SU-DHL-6 (cell line): Measurements from ENCODE around the gene KRTAP10-4.

Source experiments
- H2AFZ ChIP-seq: fragments of 200-600 bp; sonication (generic); 2 replicates; pipeline ENCODE4 v1.6.1; 2014; ENCODE audit warnings: low read depth, mild to moderate bottlenecking, moderate library complexity, mixed read lengths, antibody characterized with exemption, low read length; ENCODE audit not compliant: severe bottlenecking
- H3F3A ChIP-seq: fragments of 200-600 bp; shearing (Covaris generic); 2 replicates; pipeline ENCODE4 v1.6.0; 2016; ENCODE audit warnings: antibody characterized with exemption, mild to moderate bottlenecking; ENCODE audit not compliant: insufficient read depth
- H3K27ac ChIP-seq: fragments of 200-600 bp; sonication (generic); 2 replicates; pipeline ENCODE4 v1.5.1; 2016; ENCODE audit warnings: low read depth, mild to moderate bottlenecking, low read length, moderate library complexity, mixed read lengths
- H3K27me3 ChIP-seq: fragments of 200-600 bp; sonication (generic), shearing (Covaris generic); 2 replicates; pipeline ENCODE4 v1.6.0; 2014; ENCODE audit warnings: mild to moderate bottlenecking, low read length
- H3K36me3 ChIP-seq: fragments of 200-600 bp; sonication (generic); 2 replicates; pipeline ENCODE4 v1.6.1; 2014; ENCODE audit warnings: mild to moderate bottlenecking, low read length, mixed read lengths
- H3K4me2 ChIP-seq: fragments of 300-600, 200-600 bp; shearing (Covaris generic), sonication (generic); 2 replicates; pipeline ENCODE4 v1.6.0; 2014; ENCODE audit warnings: low read length, low read depth, mild to moderate bottlenecking; ENCODE audit not compliant: poor library complexity, severe bottlenecking
- H3K4me3 ChIP-seq: fragments of 200-600 bp; sonication (generic); 2 replicates; pipeline ENCODE4 v1.5.1; 2014; ENCODE audit warnings: antibody characterized with exemption, low read length, mild to moderate bottlenecking, mixed read lengths; ENCODE audit not compliant: insufficient read depth, poor library complexity, severe bottlenecking
- H3K79me2 ChIP-seq: fragments of 200-600 bp; sonication (generic); 2 replicates; pipeline ENCODE4 v1.6.1; 2014; ENCODE audit warnings: mild to moderate bottlenecking, low read length, moderate library complexity; ENCODE audit not compliant: insufficient read depth
- H3K9ac ChIP-seq: fragments of 200-600 bp; sonication (generic); 2 replicates; pipeline ENCODE4 v1.7.0; 2014; ENCODE audit warnings: mild to moderate bottlenecking, low read length
- H3K9me2 ChIP-seq: fragments of 200-600 bp; sonication (generic); replicated peaks from 2 replicates; pipeline ENCODE4 v1.6.1; 2014; ENCODE audit warnings: low read length; ENCODE audit not compliant: insufficient read depth
- H3K9me3 ChIP-seq: fragments of 200-600 bp; sonication (generic); 2 replicates; pipeline ENCODE4 v1.6.1; 2014; ENCODE audit warnings: low read length, mixed read lengths; ENCODE audit not compliant: insufficient read depth
- H4K20me1 ChIP-seq: fragments of 200-600 bp; sonication (generic); 2 replicates; pipeline ENCODE4 v1.6.1; 2014; ENCODE audit warnings: low read depth, mild to moderate bottlenecking, antibody characterized with exemption, low read length, moderate library complexity, mixed read lengths
- EZH2phosphoT487 ChIP-seq: fragments of 200-600 bp; sonication (generic), shearing (Covaris generic); conservative IDR thresholded peaks from 2 replicates; pipeline ENCODE4 v1.6.1; 2018; ENCODE audit warnings: mild to moderate bottlenecking, antibody characterized with exemption, low read length, moderate library complexity, mixed read lengths
- TF ChIP-seq, protein P1 (sequence below): fragments of 200-600 bp; sonication (generic); IDR thresholded peaks from one replicate; pipeline ENCODE4 v1.5.1; 2017; ENCODE audit warnings: antibody characterized with exemption, mild to moderate bottlenecking, low read length, moderate library complexity; ENCODE audit not compliant: insufficient read depth, poor library complexity, severe bottlenecking

KRTAP10-4 gene

DNA sequence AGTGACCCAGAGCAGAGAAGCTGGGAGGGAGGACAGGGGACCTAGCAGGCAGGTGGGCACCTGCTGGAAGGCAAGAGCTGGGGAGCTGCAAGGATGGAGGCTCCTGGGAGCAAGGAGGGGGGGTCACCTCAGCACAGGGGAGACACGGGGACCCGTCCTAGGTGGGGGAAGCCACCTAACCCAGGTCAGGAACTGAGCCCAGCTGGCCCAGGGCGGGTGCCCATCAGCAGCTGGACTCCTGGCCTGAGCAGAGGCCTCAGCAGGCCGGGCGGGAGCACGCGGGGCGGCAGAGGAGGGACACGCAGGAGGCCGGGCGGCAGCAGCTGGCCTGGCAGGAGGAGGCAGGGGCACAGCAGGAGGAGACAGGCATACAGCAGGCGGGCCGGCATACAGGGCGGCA is 34.5 kb upstream of the KRTAP10-4 start:
- no peak overlapping the region for H3K27ac ChIP-seq
- 0 out of 2 replicates have a peak, but pooled peaks cover 9% of the 10 kb centered on the region for H3K9me3 ChIP-seq
- H3K9me2 ChIP-seq, result no peaks in the 10 kb centered on the region
- no peak overlapping the region for H2AFZ ChIP-seq
- no peak overlapping the region for H3K4me3 ChIP-seq
- H4K20me1 ChIP-seq, result no peaks in the 10 kb centered on the region
- no peaks in the 10 kb centered on the region for H3F3A ChIP-seq
- no peak overlapping the region for H3K9ac ChIP-seq
- no peaks in the 10 kb centered on the region for H3K79me2 ChIP-seq
- no peak overlapping the region for H3K4me2 ChIP-seq
- H3K27me3 ChIP-seq, result no peaks in the 10 kb centered on the region
- TF ChIP-seq, protein P1, sequence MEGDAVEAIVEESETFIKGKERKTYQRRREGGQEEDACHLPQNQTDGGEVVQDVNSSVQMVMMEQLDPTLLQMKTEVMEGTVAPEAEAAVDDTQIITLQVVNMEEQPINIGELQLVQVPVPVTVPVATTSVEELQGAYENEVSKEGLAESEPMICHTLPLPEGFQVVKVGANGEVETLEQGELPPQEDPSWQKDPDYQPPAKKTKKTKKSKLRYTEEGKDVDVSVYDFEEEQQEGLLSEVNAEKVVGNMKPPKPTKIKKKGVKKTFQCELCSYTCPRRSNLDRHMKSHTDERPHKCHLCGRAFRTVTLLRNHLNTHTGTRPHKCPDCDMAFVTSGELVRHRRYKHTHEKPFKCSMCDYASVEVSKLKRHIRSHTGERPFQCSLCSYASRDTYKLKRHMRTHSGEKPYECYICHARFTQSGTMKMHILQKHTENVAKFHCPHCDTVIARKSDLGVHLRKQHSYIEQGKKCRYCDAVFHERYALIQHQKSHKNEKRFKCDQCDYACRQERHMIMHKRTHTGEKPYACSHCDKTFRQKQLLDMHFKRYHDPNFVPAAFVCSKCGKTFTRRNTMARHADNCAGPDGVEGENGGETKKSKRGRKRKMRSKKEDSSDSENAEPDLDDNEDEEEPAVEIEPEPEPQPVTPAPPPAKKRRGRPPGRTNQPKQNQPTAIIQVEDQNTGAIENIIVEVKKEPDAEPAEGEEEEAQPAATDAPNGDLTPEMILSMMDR, result no peak
- no peak for TF ChIP-seq EZH2phosphoT487
- H3K36me3 ChIP-seq, result no peaks in the 10 kb centered on the region

DNA sequence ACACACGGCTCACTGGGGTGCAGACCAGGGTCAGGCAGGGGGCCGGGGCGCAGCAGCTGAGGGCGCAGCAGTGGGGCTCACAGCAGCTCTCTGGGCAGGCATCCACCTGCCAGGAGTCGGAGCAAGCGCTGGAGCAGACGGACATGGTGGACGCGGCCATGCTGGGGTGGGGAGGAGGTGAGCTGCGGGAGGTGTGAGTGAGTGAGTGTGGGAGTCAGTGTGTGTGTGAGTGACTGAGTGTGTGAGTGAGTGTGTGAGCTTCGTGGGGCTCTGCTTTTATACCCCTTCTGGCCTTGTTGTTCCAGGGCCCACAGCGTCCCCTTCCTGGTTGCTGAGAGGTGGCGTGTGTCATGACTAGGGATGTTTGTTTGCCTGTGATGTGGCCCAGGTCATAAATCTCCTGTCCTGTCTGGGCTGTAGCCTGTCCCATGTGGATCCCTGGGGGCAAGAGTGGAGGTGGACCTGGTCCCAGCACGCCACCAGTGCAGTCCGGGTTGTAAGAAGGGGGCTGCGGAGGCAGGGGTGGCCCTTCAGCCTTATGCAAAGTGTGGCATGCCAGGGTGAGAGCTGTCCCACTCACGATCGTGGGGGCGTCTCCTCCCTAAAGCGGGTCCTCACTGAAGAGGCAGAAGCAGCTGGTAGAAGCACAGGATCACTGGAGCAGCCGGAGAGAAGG is 33.4 kb upstream of the KRTAP10-4 start, which contains the start of gene KRTAP10-1:
KRTAP10-1 (minus strand) TSS at position 205 of the 676 bp plus-strand sequence; CDS start at position 160, 45 bp downstream.
- no peak for TF ChIP-seq EZH2phosphoT487
- TF ChIP-seq, protein P1, result no peak
- Histone ChIP-seq H3K4me2 (no peak within 1 kb of the TSS), H3K27ac (no peak within 1 kb of the TSS), H3K36me3 (no peaks in the 10 kb centered on the region), H3K9me3 (0 out of 2 replicates have a peak, but pooled peaks cover 9% of the 10 kb centered on the region), H3F3A (no peaks in the 10 kb centered on the region), H3K9ac (no peak within 1 kb of the TSS), H4K20me1 (no peaks in the 10 kb centered on the region), H3K4me3 (no peak within 1 kb of the TSS), H3K27me3 (no peaks in the 10 kb centered on the region), H3K9me2 (no peaks in the 10 kb centered on the region), H2AFZ (no peak within 1 kb of the TSS), H3K79me2 (no peaks in the 10 kb centered on the region)

DNA sequence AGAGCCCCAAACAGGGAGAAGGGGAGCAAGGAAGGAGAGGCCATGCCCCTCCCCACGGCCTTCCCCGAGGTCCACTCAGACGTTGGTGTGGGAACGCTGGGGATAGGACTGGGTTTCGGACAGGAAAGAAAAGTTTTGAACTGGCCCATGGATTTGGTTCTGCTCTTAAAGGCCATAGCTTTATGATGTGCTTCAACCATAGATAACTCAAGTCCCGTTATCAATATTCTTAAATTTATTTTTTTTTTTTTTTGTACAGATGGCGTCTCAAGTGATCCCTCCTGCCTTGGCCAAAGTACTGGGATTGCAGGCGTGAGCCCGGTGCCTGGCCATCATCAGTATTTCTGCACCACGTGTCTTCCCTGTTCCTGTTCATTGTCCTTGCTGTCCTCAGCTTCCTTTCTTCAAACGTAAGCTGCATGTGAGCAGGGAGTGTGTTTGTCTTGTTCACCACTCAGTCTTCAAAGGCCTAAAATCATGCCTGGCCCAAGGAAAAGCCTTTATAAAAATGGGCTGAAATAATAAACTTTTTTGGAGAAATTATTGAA is 32.7 kb upstream of the KRTAP10-4 start:
- Histone ChIP-seq H2AFZ (no peak overlapping the region), H3F3A (no peaks in the 10 kb centered on the region), H3K9me3 (0 out of 2 replicates have a peak, but pooled peaks cover 9% of the 10 kb centered on the region), H3K9me2 (no peaks in the 10 kb centered on the region), H3K27me3 (no peaks in the 10 kb centered on the region), H4K20me1 (no peaks in the 10 kb centered on the region), H3K79me2 (no peaks in the 10 kb centered on the region), H3K27ac (no peak overlapping the region), H3K36me3 (no peaks in the 10 kb centered on the region), H3K4me2 (no peak overlapping the region), H3K4me3 (no peak overlapping the region), H3K9ac (no peak overlapping the region)
- no peak for TF ChIP-seq EZH2phosphoT487
- TF ChIP-seq, protein P1, result no peak
